ENCODE results near the gene GAN.
"Not testable (repeated sequence)": the region's sequence is repeated elsewhere in the genome, so short reads cannot be mapped to it uniquely, and the experiment has no call there.

GAN gene

DNA sequence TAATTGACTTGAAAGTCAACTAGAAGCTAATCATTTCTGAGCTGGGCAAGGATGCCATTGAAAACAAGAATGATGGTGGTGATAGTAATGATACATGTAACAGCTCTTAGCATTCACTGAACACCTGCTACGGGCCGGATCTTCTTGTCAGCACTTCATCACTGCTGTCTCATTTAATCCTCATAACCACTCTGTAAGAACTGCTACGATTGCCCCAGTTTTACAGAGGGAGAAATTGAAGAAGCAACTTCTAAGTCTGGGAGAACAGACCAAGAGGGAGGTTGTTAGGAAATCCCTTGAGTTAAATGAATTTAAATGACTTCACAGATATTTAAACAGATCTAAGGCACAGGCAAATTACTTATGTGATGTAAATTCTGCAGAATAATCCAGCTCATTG, 7.0 kb upstream of the GAN start:
- DNase-seq (ENCODE audit: low read depth), result no peak

GRCh38 chr16:81310045-81310644, 4.6 kb upstream of the GAN start:
- DNase-seq (ENCODE audit: low read depth), result no peak

GRCh38 chr16:81311762-81312161, 3.0 kb upstream of the GAN start:
- DNase-seq (ENCODE audit: low read depth), result no peak

DNA sequence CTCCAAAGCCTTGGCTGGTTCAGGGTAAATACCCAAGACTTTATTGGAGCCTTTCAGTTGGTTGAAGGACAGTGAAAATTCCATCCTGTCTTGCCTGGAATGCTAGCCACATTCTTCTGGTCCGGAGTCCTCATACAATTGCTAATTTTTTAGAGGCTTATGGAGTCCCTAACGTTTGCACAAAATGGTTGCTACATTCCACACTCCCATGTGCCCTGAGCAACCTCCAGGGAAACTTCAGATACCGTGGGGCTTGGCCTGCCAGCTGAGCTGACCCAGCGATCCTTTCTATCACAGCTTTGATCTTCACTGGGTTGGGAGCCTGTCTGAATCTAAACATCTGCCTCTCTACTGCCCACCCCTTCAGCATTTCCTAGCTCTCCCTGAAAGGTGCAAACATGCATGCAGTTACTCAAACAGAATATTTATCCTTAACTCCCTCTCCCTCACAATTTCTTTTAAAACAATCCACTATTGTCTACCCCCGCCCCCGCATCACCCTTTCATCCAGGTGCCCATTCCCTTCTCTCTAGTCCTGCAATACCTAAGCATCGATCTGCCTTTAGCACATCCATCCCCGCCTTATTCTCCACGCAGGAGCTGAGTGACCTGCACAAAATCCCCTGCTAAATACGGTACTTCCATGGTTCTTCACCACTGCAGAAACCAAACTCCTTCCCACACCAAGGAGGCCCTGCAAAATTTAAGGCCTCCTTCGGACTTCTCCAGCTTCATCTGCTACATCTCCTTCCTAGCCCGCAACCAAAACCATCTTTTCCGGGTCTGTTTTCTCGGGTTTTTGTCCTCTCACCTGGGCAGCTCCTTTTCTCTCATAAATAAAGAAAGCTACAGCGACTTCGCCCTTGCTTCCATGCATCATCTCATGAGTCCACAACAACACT, 810 bp upstream of the GAN start:
- DNase-seq (ENCODE audit: low read depth), result no peak

DNA sequence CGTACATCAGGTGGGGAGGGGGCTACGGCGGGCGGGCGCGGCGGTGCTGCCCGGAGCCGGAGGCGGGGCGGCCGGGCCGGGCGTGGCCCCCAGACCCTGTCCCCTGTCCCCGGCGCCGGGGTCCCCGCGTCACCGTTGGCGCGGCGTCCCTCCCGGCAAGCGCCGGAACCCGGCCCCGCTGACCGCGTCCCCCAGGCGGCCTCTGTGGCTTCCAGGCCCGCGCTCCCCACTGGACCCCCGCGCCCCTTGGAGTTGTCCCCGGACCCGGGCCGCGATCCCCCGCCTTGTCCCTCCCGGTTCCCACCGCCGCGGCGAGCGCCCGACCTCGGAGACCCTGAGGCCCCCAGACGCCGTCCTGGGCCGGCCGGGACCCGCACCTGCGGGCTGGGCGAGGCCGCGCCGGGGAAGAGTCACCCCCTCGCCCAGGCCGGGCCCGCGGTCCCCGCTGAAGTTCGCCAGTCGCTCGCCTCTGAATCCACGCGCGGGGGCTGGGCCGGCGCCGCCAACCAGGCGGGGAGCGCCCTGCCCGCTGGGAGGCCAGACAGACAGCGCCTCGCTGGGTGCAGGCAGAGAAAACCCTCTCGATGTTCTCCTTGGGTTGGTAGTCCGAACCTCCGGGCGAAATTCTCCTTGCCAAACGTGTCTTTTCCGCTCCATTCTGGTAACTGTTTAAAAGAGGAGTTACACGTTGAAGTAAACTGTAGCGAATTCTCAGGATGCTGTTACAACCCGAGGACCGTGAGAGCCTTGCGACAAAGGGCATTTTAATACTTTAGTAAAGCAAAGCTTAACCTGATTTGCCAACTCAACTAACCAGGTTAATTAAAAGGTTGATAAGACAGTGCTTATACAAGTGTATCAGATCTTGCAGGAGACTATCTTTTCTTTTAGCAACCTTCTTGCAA, 761 bp downstream of the GAN start:
- DNase-seq (ENCODE audit: low read depth), result peak; percentile 32

- DNase-seq (ENCODE audit: low read depth), result no peak
These were observed 1.4 kb downstream of the GAN start for GRCh38 chr16:81316176-81316496.

GRCh38 chr16:81318711-81319110, 3.9 kb downstream of the GAN start:
- no peak for DNase-seq (ENCODE audit: low read depth)

- DNase-seq (ENCODE audit: low read depth), result no peak
These were observed 4.6 kb downstream of the GAN start for GRCh38 chr16:81319221-81319912.

GRCh38 chr16:81321039-81321438, 6.3 kb downstream of the GAN start:
- no peak for DNase-seq (ENCODE audit: low read depth)

DNA sequence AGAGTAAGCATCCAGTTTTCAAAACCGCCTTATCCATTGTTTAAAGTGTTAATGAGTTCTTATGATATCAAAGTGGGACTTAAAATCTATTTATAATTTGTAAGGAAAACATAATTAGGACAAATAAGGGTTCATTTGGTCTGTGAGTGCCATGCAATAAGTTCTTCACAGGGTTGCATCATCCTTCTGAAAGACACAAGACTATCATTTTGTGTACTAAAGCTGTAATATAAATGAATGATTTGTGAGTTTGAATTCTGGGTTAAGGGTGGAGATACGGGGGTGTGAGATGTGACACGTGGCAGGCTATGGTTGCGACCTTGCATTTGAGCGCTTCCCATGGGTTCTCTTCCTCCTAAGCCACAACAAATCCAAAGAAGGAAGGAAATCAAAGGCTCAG, 6.8 kb downstream of the GAN start:
- no peak for DNase-seq (ENCODE audit: low read depth)

DNA sequence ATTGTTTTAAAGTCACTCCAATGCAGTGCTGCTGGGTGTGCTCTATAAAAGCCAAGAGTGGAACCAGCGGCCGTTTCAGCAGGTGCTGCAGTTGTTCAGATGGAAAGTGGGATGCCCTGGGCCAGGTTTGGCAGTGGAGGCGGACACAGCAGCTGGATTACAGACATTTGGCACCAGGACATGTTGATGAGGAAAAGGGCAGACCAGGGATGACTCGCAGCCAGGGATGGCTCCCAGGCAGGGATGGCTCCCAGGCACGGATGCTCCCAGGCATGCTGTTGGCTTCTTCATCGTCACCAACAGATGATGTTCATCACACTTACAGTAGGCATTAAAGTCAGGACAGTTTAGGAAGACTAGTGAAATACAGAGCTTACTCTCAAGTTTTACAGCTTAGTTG, 10.0 kb downstream of the GAN start:
- no peak for DNase-seq (ENCODE audit: low read depth)

GRCh38 chr16:81327011-81327410, 12.2 kb downstream of the GAN start:
- no peak for DNase-seq (ENCODE audit: low read depth)

GRCh38 chr16:81327447-81328196, 12.9 kb downstream of the GAN start:
- DNase-seq (ENCODE audit: low read depth), result no peak

- no peak for DNase-seq (ENCODE audit: low read depth)
These were observed 15.2 kb downstream of the GAN start for GRCh38 chr16:81329947-81330346.

- DNase-seq (ENCODE audit: low read depth), result no peak
These were observed 18.6 kb downstream of the GAN start for GRCh38 chr16:81333356-81333755.

DNA sequence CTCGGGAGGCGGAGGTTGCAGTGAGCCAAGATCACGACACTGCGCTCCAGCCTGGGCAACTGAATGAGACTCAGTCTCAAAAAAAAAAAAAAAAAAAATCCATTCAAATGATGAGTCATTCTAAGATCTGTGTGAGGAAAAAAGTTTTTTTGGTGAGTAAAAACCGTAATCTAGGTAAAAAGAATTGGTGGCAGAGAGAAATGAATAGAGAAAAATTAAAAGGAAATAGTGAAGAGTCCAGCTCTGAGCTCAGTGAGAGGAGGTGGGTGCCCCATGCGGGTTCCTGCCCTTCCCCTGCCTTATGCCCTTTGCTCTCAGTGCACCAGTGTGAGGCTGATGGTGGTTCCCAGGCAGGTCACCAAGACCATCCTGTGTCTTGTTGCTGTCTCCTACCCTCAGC, 20.9 kb downstream of the GAN start:
- DNase-seq (ENCODE audit: low read depth), result no peak

DNA sequence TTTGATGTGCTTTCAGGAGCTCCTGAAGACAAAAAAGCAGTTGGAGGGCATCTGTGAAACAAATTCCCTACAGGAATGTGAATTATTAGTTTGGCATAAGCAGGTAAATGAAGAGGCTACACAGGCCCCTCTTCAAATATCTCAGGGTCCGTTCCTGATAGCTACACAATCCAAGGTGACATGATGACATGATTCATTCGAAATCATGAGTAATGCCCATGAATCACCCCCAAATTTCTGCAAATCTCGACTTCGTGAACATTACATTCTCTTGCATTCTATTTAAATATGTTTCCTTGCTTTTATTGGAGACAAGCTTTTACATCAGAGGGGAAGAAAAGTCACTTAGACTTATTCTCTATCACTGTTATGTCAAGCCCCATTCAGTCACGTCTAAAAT, 22.3 kb downstream of the GAN start:
- no peak for DNase-seq (ENCODE audit: low read depth)

DNA sequence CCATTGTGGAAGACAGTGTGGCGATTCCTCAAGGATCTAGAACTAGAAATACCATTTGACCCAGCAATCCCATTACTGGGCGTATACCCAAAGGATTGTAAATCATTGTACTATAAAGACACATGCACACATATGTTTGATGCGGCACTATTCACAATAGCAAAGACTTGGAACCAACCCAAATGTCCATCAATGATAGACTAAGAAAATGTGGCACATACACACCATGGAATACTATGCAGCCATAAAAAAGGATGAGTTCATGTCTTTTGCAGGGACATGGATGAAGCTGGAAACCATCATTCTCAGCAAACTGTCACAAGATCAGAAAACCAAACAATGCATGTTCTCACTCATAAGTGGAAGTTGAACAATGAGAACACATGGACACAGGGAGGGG, 30.4 kb downstream of the GAN start:
- not testable (repeated sequence) for DNase-seq (ENCODE audit: low read depth)

- DNase-seq (ENCODE audit: low read depth), result no peak
These were observed 32.7 kb downstream of the GAN start for GRCh38 chr16:81347425-81347824.

DNA sequence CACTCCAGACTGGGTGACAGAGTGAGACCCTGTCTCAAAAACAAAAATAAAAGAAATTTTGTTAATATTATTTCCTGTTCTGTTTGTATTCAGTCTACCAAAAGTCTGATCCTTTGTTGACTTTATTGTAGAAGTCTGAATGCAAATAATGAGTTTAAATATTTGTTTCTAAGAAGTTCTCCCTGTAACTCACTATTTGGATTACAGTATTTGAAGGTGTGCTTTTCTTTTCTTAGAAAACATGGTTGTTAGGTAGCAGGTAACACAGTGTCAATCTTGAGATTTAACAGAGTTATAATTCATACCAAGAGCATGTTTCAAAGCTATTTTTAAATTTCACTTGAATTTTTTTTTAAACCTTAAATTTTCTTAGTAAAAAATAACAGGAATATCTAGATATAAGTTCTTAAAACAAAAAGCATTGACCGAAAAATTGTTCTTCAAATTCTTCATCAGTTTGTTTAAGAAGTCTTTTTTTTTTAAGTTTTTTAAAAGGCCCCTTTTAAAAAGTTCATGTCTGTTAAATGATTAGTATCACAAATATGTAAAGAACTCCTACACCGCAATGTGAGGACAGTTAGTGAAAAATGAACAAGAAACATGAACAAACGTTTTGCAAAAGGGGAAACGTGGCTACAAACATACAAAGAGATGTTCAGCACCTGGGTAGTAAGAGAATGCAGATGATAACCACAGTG, 35.0 kb downstream of the GAN start:
- no peak for DNase-seq (ENCODE audit: low read depth)

GRCh38 chr16:81350306-81350615, 35.5 kb downstream of the GAN start:
- no peak for DNase-seq (ENCODE audit: low read depth)
